ENCODE measurements around the gene NUDT3. TPM values are rescaled to one million over a fixed set of nuclear protein-coding genes. Genes with fewer than 3 reads are reported as not detected.

The NUDT3 gene
- total and polyA plus RNA-seq, 9 of the 15 experiments (the other 6 are each of a cell fraction or from before 2014, with no cell fraction given) = 5.4 to 81.2 (median 56.4) TPM

GRCh38 chr6:34324738-34325444 lies 67.6 kb downstream of the NUDT3 start (continued):
- TF ChIP-seq, protein P1, sequence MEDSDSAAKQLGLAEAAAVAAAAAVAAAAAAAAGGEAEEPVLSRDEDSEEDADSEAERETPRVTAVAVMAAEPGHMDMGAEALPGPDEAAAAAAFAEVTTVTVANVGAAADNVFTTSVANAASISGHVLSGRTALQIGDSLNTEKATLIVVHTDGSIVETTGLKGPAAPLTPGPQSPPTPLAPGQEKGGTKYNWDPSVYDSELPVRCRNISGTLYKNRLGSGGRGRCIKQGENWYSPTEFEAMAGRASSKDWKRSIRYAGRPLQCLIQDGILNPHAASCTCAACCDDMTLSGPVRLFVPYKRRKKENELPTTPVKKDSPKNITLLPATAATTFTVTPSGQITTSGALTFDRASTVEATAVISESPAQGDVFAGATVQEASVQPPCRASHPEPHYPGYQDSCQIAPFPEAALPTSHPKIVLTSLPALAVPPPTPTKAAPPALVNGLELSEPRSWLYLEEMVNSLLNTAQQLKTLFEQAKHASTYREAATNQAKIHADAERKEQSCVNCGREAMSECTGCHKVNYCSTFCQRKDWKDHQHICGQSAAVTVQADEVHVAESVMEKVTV (CRISPR knock-in tag; IDR thresholded peaks at IDR 0.05) = no peak
- TF ChIP-seq CHD7 (IDR thresholded peaks at IDR 0.05; ENCODE audit: low read depth, low read length) (no peak), ELF4 (CRISPR knock-in tag; IDR thresholded peaks at IDR 0.05) (0 out of 2 replicates have a peak, but pooled peaks have one; percentile 58), POLR2AphosphoS2 (IDR thresholded peaks at IDR 0.05; ENCODE audit: low read length) (no peak), RREB1 (CRISPR knock-in tag; IDR thresholded peaks at IDR 0.05) (no peak)
